ENCODE measurements around the gene EIF4G1.

EIF4G1 gene

DNA sequence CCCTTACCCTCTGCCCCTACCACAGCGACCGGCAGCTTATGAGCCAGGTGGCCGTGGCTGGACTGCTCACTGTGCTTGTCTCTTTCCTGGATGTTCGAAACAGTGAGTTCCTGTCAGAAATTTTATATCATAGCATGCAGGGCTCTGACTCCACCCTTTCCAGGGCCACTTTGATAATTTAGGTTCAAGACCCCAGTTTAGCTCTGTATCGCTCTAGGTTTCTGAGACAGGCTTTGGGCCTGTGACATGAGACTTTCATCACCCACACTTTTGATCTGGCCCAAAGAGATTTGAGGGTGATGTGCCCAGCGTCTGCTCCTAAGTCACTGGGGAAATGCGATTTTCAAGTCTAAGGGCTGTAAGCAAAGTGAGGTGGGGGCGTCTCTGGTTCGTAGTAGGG is 6.5 kb upstream of the EIF4G1 start:
- no peak for DNase-seq (ENCODE audit: low spot score)

DNA sequence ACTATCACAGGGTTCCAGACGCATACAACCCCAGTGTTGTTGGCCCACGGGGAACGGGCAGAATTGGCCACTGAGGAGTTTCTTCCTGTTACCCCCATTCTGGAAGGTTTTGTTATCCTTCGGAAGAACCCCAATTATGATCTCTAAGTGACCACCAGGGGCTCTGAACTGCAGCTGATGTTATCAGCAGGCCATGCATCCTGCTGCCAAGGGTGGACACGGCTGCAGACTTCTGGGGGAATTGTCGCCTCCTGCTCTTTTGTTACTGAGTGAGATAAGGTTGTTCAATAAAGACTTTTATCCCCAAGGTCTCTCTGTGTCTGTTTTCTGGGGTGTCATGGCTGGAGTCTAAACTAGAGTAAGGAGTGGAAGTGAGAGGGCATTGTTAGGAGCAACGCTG is 5.7 kb upstream of the EIF4G1 start:
- DNase-seq (ENCODE audit: low spot score), result no peak

DNA sequence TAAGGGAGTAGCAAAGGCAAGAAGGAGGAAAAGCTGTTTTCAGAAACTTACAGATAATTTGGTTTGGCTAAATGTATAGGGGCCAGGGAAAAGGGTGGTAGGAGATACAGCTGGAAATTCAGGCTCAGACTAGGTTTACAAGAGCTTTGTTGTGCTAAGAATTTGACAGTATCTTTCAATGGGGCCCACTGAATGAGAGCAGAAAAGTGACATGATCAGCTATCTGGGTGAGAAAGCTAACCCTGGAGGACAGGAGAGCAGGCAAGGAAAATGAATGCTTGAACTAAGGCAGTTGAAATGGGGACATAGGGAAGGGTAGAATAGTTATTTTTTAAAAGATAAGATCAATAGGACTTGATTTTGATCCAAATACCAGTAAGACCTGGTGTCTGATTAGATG is 2.8 kb upstream of the EIF4G1 start:
- DNase-seq (ENCODE audit: low spot score), result no peak

DNA sequence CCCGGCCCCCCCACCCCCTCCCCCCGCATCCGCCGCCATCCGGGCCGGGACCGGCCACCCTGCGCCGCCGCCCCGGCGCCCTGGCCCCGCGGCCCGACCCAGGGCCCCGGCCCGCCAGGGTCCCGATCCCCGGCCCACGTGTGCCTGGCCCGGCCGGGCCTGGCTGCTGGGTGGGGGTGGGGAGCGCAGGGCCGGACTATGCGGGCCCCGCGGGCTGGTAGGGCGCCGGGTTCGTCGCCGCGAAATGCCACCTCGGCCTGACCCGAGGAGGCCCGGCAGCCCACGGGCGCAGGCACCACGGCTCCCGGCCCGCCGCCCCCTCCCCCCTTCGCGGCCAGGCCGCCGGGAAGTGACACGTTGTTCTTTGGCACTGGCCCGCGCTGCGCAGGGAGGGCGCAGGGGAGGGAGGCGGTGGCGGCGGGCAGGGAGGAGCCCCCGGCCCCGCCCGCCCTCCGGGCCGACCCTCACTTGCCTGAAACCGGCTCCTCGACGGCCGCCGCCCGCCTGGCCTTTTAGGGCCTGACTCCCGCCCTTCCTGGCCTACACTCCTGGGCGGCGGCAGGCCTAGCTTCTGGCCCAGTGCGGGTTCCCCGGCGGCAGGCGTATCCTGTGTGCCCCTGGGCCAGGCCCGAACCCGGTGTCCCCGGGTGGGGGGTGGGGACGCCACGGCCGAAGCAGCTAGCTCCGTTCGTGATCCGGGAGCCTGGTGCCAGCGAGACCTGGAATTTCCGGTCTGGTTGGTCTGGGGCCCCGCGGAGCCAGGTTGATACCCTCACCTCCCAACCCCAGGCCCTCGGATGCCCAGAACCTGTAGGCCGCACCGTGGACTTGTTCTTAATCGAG is 515 bp downstream of the EIF4G1 start:
- DNase-seq (ENCODE audit: low spot score), result peak; percentile 74

DNA sequence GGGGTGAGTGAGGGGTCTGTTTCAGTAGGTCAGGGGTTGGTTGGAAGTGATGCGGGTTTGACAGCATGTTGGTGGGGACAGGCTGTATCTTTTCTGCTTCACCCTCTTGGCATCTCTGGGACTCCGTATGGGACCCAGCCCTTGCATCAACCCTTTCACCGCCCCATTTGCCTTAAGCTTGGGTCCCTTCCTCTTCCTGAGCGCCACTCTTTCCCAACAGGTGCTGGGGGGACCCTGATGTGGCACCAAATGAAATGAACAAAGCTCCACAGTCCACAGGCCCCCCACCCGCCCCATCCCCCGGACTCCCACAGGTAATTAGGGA is 1.1 kb downstream of the EIF4G1 start:
- DNase-seq (ENCODE audit: low spot score), result no peak

DNA sequence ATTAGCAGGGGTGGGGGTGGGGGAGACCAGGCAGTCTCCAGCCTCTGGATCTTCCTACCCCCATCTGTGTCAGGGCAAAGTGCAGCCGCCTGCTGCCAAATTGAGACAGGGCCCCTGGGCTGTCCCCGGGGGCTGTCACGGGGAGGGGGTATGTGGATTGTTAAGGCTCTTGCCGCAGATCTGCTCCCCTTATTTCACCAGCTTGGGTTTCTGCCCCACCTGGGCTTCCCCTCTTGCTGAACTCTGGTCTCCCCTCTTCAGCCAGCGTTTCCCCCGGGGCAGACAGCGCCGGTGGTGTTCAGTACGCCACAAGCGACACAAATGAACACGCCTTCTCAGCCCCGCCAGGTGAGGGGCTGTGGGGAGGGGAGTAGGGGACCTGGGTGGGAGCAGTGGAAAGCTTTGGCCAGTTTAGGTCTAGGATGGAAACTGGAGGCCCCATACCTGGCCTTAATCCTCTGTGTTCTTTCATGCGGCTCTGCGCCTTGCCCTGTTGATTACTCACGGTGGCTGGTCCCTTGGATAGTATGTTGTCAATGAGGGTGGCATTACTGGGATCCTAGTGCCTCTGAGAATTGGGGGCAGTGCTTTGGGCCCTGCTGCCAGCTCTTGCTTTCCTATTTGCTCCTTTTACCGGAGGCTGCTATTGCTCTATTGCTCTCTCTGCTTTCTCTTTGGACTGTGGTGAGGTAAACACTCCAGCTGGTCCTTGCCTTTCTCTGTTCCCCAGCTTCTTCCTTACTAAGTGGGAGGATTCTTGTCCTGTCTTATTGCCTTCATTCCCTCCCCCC is 1.7 kb downstream of the EIF4G1 start:
- DNase-seq (ENCODE audit: low spot score), result peak; percentile 46

DNA sequence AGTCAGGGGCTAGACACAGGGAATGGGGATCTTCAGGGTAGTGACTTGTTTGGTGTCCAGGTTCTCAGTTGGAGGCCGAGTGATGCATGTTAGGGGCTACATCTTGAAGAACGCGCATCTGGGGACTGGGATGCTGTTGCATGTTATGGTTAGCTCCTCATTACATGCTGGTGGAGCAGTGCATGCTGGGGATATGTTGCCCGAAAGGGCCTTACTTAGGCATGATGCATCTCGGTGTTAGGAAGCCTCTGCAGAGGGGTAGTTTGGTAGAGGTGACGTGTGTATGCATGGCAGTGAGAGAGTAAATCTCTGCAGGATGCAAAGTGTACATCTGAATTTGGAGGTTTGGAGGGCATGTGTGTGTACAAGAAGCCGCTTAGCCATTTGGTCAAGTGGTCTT is 2.4 kb downstream of the EIF4G1 start:
- no peak for DNase-seq (ENCODE audit: low spot score)

DNA sequence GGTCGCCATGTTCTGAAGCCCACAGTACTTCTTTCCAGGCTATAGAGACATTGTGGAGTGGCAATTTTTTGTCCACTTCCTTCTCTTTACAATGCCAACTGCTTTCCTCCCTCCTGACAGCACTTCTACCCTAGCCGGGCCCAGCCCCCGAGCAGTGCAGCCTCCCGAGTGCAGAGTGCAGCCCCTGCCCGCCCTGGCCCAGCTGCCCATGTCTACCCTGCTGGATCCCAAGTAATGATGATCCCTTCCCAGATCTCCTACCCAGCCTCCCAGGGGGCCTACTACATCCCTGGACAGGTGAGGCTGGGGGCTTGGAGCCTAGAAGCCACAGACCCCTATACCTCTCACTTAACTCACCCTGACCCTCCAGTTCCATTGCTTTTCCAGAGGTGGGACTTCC is 2.8 kb downstream of the EIF4G1 start:
- no peak for DNase-seq (ENCODE audit: low spot score)

DNA sequence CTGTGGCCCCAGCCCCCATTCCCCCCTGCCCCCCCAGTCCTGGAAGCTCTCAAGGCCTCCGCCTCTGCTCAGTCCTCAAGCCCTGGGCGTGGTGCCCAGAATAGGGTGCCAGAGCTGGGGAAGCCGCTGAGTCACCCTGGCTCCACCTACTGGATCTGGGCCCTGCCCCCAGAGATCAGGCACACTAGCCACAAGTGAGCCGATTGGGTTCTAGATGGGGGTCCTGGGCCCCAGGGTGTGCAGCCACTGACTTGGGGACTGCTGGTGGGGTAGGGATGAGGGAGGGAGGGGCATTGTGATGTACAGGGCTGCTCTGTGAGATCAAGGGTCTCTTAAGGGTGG is 5.7 kb downstream of the EIF4G1 start:
- peak; percentile 92 for DNase-seq (ENCODE audit: low spot score)

DNA sequence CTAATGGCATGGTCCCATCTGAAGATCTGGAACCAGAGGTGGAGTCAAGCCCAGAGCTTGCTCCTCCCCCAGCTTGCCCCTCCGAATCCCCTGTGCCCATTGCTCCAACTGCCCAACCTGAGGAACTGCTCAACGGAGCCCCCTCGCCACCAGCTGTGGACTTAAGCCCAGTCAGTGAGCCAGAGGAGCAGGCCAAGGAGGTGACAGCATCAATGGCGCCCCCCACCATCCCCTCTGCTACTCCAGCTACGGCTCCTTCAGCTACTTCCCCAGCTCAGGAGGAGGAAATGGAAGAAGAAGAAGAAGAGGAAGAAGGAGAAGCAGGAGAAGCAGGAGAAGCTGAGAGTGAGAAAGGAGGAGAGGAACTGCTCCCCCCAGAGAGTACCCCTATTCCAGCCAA is 7.3 kb downstream of the EIF4G1 start:
- no peak for DNase-seq (ENCODE audit: low spot score)

DNA sequence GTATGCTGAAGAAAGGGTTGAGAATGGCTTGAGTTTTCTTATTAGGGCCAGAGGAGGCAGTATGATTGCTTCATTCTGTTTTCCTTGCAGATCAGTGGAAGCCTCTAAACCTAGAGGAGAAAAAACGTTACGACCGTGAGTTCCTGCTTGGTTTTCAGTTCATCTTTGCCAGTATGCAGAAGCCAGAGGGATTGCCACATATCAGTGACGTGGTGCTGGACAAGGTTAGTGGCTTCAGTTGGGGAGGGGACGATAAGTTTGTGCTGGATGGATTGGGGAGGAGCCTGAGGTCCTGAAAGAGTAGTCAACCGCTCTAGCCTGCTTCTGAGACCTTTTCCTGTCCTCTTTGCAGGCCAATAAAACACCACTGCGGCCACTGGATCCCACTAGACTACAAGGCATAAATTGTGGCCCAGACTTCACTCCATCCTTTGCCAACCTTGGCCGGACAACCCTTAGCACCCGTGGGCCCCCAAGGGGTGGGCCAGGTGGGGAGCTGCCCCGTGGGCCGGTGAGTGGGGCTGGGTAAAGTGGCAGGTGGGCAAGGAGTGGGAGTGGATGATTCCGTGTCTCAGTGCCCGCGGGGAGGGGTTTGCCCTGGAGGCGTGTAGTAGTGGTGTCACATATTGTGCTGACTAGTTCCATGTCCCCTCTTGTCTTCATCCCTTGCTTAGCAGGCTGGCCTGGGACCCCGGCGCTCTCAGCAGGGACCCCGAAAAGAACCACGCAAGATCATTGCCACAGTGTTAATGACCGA is 8.5 kb downstream of the EIF4G1 start:
- no peak for DNase-seq (ENCODE audit: low spot score)

DNA sequence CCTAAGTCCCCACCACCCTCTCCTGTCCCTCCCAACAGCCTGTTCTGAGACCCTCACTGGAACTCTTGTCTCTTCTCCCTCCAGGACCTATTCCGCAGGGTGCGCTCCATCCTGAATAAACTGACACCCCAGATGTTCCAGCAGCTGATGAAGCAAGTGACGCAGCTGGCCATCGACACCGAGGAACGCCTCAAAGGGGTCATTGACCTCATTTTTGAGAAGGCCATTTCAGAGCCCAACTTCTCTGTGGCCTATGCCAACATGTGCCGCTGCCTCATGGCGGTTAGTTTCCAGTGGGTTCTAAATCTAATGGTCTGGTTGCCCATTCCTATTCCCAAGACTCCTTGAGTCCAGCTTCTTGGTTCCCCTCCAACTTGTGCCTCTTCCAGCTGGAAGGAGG is 9.3 kb downstream of the EIF4G1 start:
- no peak for DNase-seq (ENCODE audit: low spot score)

DNA sequence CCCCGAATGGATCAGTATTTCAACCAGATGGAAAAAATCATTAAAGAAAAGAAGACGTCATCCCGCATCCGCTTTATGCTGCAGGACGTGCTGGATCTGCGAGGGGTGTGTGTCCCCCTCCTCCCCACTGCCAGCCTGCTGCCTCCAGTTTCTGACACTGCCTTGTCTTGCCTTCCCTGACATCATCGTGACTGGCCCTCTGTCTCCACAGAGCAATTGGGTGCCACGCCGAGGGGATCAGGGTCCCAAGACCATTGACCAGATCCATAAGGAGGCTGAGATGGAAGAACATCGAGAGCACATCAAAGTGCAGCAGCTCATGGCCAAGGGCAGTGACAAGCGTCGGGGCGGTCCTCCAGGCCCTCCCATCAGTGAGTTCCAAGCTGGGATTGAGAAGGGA is 10.9 kb downstream of the EIF4G1 start:
- DNase-seq (ENCODE audit: low spot score), result no peak

DNA sequence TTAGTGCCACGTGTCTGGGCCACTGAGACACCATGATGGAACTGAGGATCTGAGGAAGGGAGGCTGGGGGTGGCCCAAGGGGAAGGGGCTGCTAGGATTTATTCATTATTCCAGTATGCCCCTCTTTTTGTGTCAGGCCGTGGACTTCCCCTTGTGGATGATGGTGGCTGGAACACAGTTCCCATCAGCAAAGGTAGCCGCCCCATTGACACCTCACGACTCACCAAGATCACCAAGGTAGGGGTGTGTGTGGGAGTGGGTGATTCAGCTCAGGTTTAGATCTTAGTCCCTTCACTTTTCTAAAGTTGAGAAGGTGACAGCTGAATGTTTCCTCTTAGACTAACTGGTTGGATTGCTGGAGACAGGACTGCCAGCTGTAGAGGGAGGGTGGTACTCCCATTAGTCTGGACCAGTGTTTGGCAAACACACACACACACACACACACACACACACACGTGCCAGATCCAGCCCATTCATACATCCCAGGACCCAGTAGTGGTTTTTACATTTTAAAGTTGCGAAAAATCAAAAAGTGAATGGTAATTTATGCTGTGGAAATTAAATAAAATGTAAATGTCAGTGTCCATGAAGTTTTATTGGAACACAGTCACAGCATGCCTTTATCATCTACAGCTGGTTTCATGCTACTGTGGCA is 11.4 kb downstream of the EIF4G1 start:
- DNase-seq (ENCODE audit: low spot score), result peak; percentile 54

DNA sequence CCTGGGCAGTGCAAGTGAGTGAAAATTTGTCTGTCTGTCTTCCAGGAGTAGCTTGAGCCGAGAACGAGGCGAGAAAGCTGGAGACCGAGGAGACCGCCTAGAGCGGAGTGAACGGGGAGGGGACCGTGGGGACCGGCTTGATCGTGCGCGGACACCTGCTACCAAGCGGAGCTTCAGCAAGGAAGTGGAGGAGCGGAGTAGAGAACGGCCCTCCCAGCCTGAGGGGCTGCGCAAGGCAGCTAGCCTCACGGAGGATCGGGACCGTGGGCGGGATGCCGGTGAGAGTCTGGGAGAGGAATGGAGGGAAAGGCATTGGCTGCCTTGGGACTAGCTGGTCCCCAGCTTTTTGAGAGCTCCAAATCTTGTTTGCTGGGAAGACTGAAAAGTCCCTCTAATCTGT is 12.8 kb downstream of the EIF4G1 start:
- no peak for DNase-seq (ENCODE audit: low spot score)

DNA sequence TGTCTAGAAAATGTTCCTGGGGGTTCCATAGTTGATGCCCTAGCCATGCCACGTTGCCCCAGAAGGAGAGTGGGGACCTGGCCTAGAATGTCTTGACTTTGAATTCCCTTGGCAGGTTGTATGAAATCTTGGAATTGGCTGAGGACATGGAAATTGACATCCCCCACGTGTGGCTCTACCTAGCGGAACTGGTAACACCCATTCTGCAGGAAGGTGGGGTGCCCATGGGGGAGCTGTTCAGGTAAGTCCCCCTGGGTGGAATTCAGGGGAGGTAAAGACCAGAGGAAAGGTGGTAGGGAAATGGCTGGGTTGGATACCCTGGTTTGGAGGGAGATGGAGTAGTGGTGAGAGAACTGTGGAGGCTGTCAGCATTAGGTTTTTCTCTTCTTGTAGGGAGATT is 14.1 kb downstream of the EIF4G1 start:
- DNase-seq (ENCODE audit: low spot score), result no peak

DNA sequence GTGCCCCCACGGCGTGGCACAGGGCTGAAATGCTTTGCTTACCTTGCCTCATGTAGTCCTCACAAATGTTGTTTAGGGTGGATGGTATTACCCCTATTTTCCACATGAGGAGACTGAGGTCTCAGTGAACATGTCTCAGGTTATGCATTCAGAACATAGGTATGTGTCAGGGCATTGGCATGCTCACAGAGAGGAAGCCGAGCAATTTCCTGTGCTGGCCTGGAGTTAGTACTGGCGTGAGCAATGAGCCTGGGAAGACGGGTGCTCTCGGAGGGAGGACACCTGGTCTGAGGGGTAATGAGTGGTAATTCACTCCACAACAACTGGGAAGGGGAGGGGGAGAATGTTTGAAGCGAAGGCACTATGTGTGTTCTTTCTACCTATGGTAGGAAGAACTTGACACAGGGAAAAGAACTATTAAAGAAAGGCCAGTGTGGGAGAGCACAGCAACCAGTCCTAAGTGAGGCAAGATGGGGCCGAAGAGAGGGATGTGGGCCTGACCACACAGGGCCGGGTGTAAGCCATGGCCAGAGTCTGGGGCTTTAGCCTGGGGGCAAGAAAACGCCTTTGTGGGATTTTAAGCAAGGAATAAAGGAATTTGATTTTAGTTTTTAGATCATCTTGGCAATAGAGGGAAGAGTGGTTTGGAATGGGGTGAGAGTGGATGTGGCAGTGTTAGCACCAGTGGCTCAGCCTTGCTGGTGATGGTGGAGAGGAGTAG is 18.1 kb downstream of the EIF4G1 start:
- peak; percentile 95 for DNase-seq (ENCODE audit: low spot score)

DNA sequence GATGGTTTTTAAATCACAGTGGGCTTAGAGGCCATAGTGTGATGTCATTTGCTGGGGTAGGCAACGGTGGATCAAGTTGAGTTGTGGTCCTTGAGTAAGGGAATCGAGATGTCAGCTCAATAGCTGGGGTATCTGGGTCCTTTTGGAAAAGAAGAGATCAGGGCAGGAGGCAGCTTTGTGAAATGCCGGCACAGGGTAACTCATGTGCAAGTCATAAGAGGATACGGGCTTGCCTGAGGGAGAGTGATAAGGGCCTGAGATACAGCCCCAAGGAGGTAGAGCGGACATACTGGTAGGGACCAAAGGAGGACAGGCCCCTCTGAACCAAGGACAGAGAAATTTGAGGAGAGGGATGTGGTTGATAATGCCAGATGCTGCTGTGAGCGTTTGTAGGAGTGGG is 18.8 kb downstream of the EIF4G1 start:
- DNase-seq (ENCODE audit: low spot score), result no peak

DNA sequence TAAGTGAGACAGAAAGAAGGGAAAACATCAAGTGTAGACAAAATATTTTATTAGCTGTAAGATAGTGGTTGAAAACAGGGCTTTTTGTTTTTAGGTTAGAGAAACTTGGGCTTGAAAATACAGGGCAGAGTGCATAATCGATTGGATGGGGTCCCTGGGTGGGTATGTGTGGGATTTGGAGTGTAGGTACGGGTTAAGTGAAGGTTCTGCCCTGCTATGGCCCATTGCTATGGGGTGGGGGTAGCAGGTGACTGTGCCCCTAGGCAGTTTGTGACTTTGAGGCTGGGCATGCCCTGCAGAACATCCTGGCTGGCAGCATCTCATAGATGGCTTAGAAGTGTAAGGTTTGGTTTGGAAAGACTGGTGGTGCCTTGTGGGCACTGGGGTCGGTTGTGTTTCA is 19.3 kb downstream of the EIF4G1 start:
- no peak for DNase-seq (ENCODE audit: low spot score)

DNA sequence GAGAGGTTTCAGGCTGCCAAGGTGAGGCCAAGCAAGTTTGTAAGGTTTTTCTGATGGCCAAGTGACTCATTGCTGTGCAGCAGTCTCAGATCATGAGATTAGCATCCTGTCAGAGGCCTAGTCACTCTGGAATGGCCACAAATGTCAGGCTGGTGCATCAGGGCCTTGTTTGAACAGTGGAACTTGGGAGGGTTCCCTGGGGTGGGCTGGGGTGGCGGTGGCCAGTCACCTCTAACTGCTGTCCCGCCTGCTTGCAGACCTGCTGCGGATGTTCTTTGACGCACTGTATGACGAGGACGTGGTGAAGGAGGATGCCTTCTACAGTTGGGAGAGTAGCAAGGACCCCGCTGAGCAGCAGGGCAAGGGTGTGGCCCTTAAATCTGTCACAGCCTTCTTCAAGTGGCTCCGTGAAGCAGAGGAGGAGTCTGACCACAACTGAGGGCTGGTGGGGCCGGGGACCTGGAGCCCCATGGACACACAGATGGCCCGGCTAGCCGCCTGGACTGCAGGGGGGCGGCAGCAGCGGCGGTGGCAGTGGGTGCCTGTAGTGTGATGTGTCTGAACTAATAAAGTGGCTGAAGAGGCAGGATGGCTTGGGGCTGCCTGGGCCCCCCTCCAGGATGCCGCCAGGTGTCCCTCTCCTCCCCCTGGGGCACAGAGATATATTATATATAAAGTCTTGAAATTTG is 20.2 kb downstream of the EIF4G1 start:
- peak; percentile 88 for DNase-seq (ENCODE audit: low spot score)

DNA sequence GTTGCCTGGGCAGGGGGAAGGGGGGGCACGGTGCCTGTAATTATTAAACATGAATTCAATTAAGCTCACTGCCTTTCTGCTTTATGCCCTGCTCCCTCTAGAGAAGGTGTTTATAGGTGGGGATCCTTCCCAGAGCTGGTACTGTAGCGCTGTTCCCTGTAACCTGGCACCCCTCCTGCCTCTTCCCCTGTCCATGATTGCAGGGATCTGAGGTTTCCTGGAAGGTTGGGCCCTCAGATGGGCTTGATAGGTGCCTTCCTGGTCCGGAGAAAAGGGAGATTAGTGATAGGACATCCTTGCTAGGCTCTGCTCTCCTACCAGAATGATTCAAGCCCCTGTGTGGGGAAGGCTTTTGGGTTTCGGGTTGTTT is 20.9 kb downstream of the EIF4G1 start:
- no peak for DNase-seq (ENCODE audit: low spot score)

All from kidney tubule cell (primary cell).